ENCODE measurements around the gene TEX14.
"Not testable (repeated sequence)": the region's sequence is repeated elsewhere in the genome, so short reads cannot be mapped to it uniquely, and the experiment has no call there.

The TEX14 gene

DNA sequence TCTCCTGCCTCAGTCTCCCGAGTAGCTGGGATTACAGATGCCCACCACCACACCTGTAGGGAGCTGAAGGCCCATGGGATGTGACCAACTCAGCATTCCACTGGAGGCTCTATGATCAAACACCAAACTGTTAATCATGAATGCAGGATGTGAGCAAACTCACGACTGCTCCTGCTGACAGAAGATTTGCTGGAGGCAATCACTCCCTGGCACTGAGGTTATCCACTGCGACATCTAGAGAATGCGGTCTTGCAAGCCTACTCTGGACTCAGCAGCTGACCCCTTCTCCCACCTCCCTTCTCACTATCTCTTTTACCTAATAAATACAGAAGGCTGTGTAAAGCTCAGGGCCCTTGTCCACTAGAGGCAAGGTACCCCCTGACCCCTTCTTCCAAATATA is 4.9 kb downstream of the TEX14 start:
- no peak for DNase-seq

DNA sequence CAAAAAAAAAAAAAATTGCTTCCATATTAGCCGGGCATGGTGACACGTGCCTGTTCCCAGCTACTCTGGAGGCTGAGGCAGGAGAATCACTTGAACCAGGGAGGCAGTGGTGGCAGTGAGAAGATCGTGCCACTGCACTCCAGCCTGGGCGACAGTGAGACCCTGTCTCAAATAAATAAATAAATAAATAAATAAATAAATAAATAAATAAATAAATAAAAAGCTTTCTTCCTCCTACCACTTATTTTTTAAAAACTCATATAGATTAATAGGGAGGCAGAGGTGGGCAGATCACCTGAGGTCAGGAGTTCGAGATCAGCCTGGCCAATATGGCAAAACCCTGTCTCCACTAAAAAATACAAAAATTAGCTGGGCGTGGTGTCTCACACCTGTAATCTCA is 7.4 kb downstream of the TEX14 start:
- not testable (repeated sequence) for DNase-seq

DNA sequence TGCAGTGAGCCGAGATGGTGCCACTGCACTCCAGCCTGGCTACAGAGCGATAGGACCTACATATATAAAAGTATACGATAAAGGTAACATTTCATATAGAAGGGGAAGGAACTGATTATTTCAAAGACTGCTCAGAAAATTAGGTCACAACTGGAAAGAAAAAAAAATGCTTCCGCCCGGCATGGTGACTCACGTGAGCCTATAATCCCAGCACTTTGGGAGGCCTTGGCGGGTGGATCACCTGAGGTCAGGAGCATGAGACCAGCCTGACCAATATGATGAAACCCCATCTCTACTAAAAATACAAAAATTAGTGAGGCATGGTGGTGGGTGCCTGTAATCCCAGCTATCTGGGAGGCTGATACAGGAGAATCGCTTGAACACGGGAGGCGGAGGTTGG is 7.8 kb downstream of the TEX14 start:
- no peak for DNase-seq

DNA sequence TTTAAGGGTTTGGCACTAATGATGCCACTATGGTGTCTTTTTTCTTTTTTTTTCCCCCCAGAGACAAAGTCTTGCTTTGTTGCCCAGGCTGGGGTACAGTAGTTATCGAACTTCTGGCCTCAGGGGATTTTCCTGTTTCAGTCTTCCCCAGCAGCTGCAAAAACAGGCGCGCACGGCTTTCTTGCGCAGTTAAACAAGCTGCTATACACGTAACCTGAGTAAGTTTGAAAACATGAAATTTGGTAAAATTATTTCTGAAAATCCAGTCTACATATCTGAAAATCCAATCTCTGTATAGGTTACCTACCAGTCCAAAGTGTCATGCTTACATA is 11.8 kb downstream of the TEX14 start:
- DNase-seq, result peak; percentile 60

DNA sequence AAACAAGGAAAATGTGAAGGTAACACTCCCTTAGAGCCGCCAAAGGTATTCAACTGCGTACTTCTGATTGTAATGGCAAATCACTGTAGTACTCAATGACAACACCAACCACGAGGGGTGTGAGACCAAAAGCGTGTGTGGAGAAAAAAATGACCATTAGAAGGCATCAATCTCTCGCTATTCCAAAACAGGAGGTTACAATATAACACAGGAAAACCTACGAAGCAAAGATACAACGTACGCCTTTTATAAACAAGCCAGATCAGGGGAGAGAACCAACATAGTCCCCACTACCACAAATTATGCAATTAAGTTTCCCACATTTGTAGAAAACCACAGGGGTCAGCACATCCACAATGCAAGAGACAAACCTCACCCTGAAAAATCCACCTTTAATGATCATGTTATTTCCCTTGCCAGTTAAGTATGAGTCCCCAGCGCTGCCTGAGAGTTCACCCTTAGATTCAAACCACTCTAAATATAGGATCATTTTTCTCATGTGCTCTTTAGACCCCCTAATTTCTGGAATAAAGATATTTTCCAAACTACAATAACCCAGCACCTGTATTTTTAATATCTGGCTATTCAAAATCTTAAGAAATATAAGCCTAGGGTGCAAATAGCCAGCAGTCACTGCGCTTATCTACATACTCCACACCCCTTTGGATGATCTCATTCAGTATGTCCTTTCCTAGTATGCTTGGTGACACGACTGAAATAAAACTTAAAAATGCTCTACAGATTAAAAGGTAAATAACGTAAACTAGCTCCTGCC is 12.4 kb downstream of the TEX14 start:
- DNase-seq, result peak; percentile 98

DNA sequence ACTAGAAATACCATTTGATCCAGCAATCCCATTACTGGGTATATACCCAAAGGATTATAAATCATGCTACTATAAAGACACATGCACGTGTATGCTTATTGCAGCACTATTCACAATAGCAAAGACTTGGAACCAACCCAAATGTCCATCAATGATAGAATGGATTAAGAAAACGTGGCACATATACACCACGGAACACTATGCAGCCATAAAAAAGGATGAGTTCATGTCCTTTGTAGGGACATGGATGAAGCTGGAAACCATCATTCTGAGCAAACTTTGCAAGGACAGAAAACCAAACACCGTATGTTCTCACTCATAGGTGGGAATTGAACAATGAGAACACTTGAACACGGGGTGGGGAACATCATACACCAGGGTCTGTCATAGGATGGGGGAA is 13.6 kb downstream of the TEX14 start:
- not testable (repeated sequence) for DNase-seq

DNA sequence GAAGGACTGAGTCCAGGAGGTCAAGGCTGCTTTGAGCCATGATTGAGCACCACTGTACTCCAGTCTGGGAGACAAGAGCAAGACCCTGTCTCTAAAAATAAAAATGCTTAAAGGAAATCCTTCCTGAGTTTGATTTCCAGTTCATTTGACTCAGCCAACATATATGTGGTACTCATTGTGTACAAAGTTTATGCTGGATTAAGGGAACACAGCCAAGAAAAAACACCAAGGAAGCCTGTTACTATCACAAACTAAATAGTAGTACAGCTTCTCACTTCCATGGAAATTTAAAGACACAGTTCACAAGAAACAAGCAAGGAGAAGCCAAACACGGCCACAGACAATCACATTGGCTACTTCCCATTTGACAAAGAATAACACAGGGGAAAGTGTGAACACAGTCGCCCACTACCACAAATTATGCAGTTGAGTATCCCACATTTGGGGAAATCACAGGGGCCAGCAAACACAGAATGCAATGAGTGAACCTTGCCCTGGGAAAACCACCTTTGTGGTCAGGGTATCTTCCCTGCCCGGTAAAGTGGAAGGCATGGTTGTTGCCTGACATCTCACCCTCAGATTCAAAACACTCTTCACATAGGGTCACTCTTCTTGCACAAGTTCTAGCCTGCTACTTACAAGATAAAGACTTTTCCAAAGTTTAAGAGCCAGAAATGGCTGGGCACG is 14.5 kb downstream of the TEX14 start:
- DNase-seq, result no peak

DNA sequence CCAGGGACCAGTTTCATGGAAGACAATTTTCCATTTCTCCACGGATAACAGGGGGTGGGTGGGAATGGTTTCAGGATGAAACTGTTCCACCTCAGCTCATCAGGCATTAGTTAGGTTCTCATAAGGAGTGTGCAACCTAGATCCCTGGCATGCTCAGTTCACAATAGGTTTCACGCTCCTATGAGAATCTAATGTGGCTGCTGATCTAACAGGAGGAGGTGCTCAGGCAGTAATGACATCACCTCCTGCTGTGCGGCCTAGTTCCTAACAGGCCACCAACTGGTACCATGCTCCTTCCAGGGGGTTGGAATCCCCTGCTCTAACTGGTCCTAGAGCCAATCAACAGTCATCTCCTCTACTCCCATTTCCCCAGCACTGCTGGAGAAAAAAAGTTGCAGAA is 19.9 kb downstream of the TEX14 start:
- peak; percentile 32 for DNase-seq

DNA sequence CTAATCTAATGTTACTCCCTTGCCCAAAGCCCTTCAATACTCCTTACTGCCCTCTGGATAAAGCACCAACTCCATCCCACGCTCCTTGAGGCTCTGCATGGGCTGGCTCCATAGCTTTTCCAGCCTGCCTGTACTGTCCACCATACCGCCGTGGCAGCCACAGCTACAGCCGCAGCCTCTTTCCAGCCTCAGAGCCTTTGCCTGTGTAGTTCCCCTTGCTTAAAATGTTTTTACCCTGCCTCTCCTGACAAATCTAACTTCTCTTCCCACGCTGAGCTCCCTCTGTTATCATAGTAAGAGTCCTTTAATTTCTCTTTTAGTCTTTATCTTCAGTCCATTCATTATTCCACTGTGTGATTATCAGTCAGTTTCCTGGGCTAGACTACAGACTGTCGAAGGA is 22.0 kb downstream of the TEX14 start:
- DNase-seq, result no peak

DNA sequence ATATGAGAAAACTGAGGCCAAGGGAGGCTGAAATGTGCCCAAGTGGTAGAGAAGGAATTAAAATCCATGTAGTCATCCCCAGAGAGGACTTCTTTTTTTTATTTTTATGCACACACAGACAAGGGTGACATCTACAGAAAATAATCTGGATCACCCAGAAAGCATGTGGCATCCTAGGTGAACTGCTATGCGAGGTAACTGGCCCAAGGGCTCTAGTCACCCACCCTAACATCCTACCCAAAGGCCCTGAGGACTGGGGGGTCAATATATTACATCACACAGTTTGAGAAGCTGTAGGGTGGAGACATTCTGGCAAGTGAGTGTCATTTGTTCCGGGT is 23.3 kb downstream of the TEX14 start:
- no peak for DNase-seq

DNA sequence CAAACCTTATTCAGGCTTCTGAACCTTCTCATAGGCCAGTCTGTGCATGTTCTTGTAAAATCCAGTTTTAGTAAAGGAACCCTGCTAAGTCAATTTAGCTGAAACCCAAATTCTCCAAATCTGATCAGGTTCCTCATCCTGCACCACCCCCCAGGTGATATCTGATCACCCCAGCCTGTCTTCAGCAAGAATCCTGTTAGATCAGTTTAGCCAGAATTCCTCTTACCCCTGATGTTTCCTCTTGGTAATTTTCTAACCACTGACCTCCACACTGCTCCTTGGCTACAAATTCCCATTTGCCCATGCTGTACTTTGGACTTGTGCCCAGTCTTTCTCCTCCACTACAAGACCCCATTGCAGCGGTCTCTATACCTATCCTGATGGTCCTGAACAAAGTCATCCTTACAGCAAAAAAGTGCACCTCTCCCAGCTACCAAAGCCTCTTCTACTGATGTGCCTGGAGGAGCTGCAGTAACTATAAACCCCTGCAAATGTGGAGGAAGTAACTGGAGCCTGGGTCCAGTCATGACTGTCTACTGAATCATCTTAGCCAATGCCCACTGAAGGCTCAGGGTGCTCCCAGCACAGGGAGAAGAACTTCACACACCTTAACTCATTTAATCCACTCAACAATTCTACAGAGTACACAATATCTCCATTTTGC is 23.8 kb downstream of the TEX14 start:
- no peak for DNase-seq

DNA sequence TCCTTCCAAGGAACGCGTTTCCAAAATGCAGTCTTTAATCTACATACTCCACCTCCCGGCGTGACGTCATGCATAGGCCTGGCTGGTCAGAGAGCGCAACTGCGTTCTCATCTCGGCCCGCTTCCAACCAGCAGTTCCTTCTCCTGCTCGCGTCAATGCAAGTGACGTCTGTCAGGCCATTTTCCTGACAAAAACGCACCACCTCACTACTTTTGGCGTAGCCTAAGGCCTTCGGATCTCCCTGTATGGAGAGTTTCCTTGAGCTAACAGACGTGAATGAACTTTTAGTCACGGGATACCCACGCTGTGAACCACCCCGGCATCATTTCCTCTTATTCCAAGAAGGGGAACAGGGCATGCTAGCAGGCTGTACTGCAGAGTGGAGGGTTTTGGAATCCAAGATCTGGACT is 25.0 kb downstream of the TEX14 start:
- peak; percentile 65 for DNase-seq

DNA sequence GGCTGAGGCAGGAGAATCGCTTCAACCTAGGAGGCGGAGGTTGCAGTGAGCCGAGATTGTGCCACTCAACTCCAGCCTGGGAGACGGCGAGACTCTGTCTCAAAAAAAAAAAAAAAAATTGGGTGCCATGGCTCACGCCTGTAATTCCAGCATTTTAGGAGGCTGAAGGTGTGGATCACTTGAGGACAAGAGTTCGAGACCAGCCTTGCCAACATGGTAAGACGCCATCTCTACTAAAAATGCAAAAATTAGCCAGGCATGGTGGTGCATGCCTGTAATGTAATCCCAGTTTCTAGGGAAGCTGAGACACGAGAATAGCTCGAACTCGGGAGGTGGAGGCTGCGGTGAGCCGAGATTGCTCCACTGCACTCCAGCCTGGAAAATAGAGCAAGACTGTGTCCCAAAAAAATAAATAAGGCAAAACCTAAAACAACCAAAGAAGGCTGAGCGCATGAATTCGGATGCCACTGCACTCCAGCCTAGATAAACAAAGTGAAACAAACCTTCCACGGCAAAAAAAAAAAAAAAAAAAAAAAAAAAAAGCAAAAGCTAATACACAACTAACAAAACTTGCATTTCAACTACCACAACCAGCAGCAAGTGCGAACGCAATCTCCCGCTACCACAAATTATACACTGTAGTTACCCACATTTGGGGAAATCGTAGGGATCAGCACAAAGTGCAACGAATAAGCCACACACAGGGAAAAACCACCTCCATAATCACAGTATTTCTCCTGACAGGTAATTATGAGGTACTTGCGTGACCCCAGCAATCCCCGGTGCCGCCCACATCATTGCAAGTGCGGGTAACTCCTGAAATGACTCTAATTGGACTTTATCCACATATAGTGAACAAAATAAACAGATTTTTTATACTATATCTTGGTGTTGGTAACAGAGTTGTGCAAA is 25.6 kb downstream of the TEX14 start:
- DNase-seq, result no peak

DNA sequence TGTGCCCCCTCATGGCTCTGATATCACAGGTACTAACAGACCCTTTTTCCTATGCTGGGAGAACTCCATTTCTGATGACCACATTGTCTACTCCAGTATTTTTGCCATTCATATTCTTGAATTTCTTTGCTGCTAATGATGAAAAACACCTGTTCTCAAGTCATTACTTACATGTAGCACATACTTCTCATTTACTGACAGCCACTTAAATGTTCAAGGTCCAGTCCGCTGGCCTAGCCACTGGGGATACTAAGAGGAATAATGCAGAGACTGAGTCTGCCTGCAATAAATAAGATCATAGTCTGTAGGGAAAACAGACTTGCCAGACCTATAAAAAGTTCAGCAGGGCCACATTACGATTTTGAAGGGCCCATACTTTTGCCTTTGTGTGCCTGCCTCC is 27.5 kb downstream of the TEX14 start:
- no peak for DNase-seq

DNA sequence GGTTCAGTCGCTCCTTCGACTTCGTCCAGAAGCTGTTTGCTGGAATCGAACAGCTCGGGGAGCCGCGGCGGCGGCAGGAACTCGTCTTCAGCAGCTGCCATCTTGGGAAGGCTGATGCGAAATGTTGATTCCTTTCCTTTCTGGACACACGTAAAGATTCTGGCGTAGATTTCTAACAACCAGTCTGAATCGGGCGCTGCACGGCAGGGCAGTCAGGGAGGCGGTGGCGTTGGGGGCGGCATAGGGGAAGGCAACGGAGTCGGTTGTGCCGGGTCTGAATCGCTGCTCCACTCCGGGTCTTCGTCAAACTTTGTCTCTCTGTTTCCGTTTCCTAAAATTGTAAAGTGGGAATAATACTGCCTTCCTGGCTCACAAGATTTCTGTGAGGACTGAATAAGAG is 30.3 kb downstream of the TEX14 start:
- DNase-seq, result no peak

DNA sequence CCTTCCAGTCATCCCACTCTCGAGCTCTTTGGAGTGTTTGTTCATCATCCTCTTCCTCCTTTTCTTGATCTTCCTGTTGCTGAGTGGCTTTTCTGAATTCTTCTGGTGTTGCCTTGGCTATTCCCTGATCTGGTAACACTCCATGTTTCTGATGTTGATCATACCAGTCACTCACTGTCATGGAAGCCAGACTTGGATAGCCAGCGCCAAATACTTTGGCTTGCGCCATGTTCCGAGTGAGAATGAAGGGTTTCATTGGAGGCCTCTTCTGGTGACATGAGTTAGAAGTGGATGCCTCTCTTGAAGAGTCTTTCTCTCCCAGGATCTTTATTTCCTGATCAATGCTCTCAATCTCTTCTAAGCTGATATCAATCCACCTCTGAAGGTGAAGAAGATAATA is 31.2 kb downstream of the TEX14 start:
- no peak for DNase-seq

DNA sequence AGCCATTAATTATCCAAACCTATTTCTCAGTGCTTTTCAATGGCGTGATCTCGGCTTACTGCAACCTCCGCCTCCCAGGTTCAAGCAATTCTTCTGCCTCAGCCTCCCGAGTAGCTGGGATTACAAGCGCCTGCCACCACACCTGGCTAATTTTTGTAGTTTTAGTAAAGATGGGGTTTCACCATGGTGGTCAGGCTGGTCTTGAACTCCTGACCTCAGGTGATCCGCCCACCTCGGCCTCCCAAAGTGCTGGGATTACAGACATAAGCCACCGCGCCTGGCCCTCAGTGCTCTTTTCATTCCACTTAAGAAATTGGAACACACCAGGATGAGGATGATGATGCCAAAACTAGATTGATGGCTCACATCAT is 32.1 kb downstream of the TEX14 start:
- DNase-seq, result not testable (repeated sequence)

DNA sequence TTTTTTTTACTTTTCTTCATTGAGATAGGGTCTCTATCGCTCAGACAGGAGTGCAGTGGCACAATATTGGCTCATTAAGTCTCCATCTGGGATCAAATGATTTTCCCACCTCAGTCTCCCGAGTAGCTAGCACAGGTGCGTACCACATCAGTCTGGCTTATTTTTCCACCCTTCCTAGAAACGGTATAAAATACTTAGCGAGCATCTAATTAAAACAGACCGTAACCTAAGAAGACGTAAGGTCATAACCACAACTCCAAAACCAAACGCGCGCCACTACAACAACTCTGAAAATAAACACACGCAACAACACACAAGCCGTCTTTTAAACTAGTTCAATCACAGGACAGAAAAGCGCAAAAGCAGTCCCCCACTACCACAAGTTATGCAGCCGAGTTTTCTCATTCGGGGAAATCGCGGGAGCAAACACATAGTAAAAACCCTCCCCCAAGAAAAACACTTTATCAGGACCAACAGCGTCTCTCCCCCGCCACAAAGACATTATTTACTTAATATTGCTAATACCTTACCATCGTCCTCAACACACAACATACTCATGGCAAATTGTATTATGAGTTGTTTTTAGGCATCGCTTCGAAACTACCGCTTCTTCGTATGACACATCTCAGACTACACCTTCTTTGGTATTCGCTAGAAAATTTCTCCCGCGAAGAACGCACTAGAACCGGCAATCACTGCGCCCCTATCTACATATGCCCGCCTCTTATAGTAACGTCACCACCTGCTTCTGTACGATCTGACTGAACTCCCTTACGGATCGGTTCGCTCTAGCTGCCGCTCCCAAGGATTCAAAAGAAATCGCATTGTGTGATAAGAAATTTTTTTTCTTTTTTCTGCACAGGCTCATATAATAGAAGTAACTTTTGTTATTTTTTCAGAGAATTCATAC is 32.8 kb downstream of the TEX14 start:
- DNase-seq, result peak; percentile 99

DNA sequence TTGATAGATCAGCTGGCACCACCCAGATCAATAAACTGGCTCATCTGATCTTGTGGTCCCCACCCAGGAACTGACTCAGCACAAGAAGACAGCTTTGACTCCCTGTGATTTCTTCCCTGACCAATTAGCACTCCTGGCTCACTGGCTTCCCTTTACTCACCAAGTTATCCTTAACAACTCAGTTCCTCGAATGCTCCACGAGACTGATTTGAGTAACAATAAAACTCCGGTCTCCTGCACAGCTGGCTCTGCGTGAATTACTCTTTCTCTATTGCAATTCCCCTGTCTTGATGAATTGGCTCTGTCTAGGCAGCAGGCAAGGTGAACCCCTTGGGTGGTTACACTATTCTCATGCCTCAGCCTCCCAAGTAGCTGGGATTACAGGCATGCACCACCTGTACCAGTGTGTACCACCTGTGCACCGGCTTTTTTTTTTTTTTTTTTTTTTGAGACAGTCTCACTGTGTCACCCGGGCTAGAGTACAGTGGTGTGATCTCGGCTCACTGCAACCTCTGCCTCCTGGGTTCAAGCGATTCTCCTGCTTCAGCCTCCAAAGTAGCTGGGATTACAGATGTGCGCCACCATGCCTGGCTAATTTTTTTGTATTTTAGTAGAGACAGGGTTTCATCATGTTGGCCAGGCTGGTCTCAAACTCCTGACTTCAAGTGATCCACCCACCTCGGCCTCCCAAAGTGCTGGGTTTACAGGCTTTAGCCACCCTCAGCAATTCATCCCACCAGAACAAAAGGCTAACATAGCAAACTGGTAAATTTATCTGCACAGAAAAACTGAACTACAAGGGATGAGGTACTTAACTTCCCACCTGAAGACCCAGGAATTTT is 33.7 kb downstream of the TEX14 start:
- DNase-seq, result peak; percentile 45

DNA sequence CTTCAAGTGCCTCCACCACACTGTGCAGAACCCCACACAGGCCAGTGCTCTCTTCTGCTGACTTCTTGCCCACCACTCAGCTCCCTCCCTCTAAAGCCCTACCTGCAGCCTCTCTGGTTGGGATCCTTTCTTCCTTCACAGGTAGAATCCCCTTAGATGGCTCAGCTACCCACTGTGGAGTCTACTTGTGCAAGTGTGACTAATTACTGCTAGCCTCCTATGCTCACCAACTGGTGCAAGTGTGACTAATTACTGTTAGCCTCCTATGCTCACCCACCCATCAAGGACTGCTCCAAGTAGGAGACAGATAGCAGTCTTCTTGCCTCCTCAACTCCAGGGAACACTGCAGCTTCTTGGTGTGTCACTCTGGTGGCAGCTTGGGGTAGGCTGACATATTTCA is 43.6 kb downstream of the TEX14 start:
- DNase-seq, result no peak

DNA sequence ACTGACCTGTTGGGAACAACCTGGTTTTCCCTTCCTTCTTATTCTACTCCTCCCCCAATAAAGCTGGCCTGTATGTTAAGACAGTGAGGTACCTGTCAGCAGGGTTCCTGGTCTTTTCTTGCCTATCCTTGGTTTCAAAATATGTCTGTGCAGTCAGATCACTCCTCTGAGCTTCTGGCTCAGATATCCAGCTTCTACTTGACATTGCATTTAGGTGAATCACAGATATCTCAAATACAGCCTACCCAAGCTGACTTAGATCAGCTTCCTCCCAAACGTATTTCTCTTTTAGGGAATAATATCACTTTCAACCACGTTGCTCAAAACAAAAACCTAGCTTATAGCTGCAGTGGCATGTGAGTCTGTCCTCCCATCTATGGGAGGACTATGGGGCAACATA is 48.7 kb downstream of the TEX14 start:
- DNase-seq, result no peak

Measured in NCI-H82 (cell line).